ENCODE data around the gene SVEP1.

Gene SVEP1

GRCh38 chr9:110408598-110408997 lies 170.9 kb downstream of the SVEP1 start:
- no peak for ATAC-seq
- no peak for TF ChIP-seq TCF4 (CRISPR knock-in tag; IDR thresholded peaks at IDR 0.05; ENCODE audit: borderline replicate concordance)
- TF ChIP-seq BACH2 (CRISPR knock-in tag; IDR thresholded peaks at IDR 0.05; ENCODE audit: borderline replicate concordance) = no peak
- no peak for TF ChIP-seq POU6F1 (CRISPR knock-in tag; IDR thresholded peaks at IDR 0.05; ENCODE audit: borderline replicate concordance, low read depth)
- TF ChIP-seq, protein P1, sequence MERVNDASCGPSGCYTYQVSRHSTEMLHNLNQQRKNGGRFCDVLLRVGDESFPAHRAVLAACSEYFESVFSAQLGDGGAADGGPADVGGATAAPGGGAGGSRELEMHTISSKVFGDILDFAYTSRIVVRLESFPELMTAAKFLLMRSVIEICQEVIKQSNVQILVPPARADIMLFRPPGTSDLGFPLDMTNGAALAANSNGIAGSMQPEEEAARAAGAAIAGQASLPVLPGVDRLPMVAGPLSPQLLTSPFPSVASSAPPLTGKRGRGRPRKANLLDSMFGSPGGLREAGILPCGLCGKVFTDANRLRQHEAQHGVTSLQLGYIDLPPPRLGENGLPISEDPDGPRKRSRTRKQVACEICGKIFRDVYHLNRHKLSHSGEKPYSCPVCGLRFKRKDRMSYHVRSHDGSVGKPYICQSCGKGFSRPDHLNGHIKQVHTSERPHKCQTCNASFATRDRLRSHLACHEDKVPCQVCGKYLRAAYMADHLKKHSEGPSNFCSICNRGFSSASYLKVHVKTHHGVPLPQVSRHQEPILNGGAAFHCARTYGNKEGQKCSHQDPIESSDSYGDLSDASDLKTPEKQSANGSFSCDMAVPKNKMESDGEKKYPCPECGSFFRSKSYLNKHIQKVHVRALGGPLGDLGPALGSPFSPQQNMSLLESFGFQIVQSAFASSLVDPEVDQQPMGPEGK (CRISPR knock-in tag; IDR thresholded peaks at IDR 0.05; ENCODE audit: borderline replicate concordance) = no peak

DNA sequence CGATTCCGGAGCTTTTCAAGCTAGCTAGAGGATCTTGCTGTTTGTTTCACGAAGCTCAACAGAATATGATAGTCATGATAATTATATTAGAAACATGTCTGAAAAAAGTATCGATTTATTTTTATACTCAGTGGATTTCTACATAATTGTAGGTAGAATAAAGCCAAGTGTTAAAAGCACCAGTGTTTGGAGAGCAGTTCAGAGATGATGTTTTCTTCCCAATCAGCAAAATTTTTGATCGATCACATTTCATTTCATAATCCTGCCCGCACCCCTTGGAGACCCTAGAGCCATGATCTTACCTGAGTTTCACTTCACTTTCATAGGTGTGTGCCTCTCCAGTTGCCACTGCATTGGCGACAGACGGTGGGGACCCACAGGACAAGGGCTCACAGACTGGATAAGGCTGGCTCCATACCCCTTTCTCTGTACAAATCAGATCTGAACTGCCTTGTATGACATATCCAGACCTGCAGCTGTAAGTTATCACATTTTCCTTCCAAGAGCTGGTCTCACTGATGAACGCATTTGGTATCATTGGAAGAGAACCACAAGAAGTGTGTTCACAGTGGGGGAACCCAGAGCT lies 173.6 kb downstream of the SVEP1 start:
- ATAC-seq = no peak
- no peak for TF ChIP-seq CSDC2 (CRISPR knock-in tag; IDR thresholded peaks at IDR 0.05)
- TF ChIP-seq ISL1 (CRISPR knock-in tag; IDR thresholded peaks at IDR 0.05) = no peak
- TF ChIP-seq CREB5 (CRISPR knock-in tag; IDR thresholded peaks at IDR 0.05; ENCODE audit: low read depth) = no peak
- no peak for TF ChIP-seq OSR1 (CRISPR knock-in tag; IDR thresholded peaks at IDR 0.05)
- TF ChIP-seq POU6F1 (CRISPR knock-in tag; IDR thresholded peaks at IDR 0.05; ENCODE audit: borderline replicate concordance, low read depth) = no peak
- TF ChIP-seq, protein P1 (CRISPR knock-in tag; IDR thresholded peaks at IDR 0.05; ENCODE audit: borderline replicate concordance) = no peak
- no peak for TF ChIP-seq ESRRG (CRISPR knock-in tag; IDR thresholded peaks at IDR 0.05)
- no peak for TF ChIP-seq BACH2 (CRISPR knock-in tag; IDR thresholded peaks at IDR 0.05; ENCODE audit: borderline replicate concordance)
- no peak for TF ChIP-seq ZFP30 (CRISPR knock-in tag; IDR thresholded peaks at IDR 0.05)
- no peak for TF ChIP-seq TCF4 (CRISPR knock-in tag; IDR thresholded peaks at IDR 0.05; ENCODE audit: borderline replicate concordance)
- no peak for TF ChIP-seq ZFP3 (CRISPR knock-in tag; IDR thresholded peaks at IDR 0.05)
- TF ChIP-seq ZC3H10 (CRISPR knock-in tag; IDR thresholded peaks at IDR 0.05) = no peak
- no peak for TF ChIP-seq ZNF565 (CRISPR knock-in tag; conservative IDR thresholded peaks at IDR 0.05; ENCODE audit: low read depth)
- no peak for TF ChIP-seq ARNTL (CRISPR knock-in tag; IDR thresholded peaks at IDR 0.05; ENCODE audit: borderline replicate concordance, low read depth)
- no peak for TF ChIP-seq SNAI2 (CRISPR knock-in tag; IDR thresholded peaks at IDR 0.05)

DNA sequence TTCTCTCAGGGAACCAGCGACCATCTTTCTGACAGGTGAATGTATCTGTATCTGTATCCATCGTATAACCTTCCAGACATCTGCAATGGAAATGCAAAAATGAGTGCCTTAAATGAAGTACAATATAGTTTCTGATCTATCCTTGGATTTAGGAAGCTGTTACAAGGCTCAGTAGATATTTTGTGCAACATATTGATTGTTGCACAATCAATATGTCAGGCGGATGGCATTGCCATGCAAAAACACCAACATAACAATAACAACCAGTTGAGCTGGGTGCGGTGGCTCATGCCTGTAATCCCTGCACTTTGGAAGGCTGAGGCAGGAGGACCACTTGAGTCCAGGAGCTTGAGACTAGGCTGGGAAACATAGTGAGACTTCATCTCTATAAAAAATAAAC lies 175.1 kb downstream of the SVEP1 start:
- no peak for ATAC-seq
- TF ChIP-seq CREB5 (CRISPR knock-in tag; IDR thresholded peaks at IDR 0.05; ENCODE audit: low read depth) = no peak
- TF ChIP-seq GLIS3 (CRISPR knock-in tag; IDR thresholded peaks at IDR 0.05) = no peak
- TF ChIP-seq POU6F1 (CRISPR knock-in tag; IDR thresholded peaks at IDR 0.05; ENCODE audit: borderline replicate concordance, low read depth) = no peak
- no peak for TF ChIP-seq ZFP3 (CRISPR knock-in tag; IDR thresholded peaks at IDR 0.05)

All from SK-N-SH treated with all-trans-retinoic acid at 6 μM for 48 hours (cell line).